ENCODE data around the gene IFNA2. TPM values are rescaled to one million over a fixed set of nuclear protein-coding genes. Genes with fewer than 3 reads are reported as not detected.
A peak's percentile ranks its signal among the peaks of the same experiment; 100 is the strongest.

IFNA2 gene
- total RNA-seq, 3 donors from 2014 or later (not counting 1 experiment from before 2014, with no cell fraction given), result not detected

DNA sequence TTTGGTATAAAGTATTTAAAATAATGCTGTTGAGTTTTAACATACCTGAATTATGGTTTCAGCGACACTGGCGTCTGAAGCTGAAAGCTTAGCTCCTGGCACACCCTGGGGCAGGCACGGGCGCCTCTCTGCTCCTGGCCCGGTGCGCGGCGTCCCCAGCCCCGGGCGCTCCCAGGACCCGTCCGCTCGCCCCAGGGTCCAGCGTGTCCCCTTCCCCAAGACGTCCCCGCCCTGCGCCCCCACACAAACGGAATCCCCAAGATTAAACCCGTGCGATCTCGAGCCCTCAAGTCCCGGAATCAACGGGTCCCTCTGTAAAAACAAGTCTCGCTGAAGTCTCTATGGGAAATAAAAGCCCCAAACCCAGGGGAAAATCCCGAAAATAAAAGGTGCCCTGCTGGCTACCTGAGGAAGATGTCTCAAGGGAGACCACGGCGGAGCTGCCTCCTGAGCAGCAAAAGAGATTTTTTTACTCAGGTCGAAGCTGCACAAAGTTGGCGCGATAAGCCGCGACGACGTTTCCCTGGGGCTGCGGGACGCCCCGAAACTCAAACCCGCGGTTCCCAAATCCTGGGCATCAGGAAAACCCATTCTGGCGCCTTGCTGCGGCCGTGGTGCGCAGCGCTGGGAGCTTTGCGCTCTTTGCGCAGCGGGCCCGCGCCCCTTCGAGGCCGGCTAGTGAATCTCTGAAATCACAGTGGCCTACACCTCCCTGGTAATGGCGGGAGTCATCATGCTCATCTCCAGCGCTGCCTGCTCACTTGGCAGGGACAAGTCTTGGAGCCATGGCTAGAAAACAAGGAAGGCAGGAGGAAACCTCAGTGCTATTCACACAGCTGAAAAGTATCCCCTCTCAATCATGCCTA is 17.4 kb upstream of the IFNA2 start:
- H3K27me3 Mint-ChIP-seq (ENCODE audit: low read depth in 2 of 2), result peaks cover 33 to 77% of the 10 kb centered on the region in 2 donors
- no peak overlapping the region for H3K27ac Mint-ChIP-seq
- Histone ChIP-seq H3K4me1 (ENCODE audit: control insufficient read depth, insufficient read depth, low read length) (peaks cover 7% of the 10 kb centered on the region), H3K27me3 (ENCODE audit: control insufficient read depth, insufficient read depth, low read length) (peaks cover 23% of the 10 kb centered on the region), H3K27ac (ENCODE audit: low read length) (no peak overlapping the region), H3K4me3 (ENCODE audit: low read length) (no peak overlapping the region), H3K9me3 (ENCODE audit: control insufficient read depth, insufficient read depth, low read length) (no peaks in the 10 kb centered on the region), H3K36me3 (ENCODE audit: control insufficient read depth, insufficient read depth, low read length) (no peaks in the 10 kb centered on the region)
- intact Hi-C loops (cut with micrococcal nuclease), result no loop called here
- H3K9me3 Mint-ChIP-seq, result no peaks in the 10 kb centered on the region
- DNase-seq, result peak in 1 of 2 donors; percentile 16
- peaks cover 0 to 5% of the 10 kb centered on the region in 2 donors for H3K4me1 Mint-ChIP-seq
- 4% methylated on average over 53 of the region's 53 CpGs for WGBS (ENCODE audit: insufficient coverage)
- no peak for ATAC-seq
- H3K36me3 Mint-ChIP-seq, result no peaks in the 10 kb centered on the region
- TF ChIP-seq, protein P1, sequence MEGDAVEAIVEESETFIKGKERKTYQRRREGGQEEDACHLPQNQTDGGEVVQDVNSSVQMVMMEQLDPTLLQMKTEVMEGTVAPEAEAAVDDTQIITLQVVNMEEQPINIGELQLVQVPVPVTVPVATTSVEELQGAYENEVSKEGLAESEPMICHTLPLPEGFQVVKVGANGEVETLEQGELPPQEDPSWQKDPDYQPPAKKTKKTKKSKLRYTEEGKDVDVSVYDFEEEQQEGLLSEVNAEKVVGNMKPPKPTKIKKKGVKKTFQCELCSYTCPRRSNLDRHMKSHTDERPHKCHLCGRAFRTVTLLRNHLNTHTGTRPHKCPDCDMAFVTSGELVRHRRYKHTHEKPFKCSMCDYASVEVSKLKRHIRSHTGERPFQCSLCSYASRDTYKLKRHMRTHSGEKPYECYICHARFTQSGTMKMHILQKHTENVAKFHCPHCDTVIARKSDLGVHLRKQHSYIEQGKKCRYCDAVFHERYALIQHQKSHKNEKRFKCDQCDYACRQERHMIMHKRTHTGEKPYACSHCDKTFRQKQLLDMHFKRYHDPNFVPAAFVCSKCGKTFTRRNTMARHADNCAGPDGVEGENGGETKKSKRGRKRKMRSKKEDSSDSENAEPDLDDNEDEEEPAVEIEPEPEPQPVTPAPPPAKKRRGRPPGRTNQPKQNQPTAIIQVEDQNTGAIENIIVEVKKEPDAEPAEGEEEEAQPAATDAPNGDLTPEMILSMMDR (IDR thresholded peaks at IDR 0.05), result no peak
- H3K4me3 Mint-ChIP-seq, result no peak overlapping the region

DNA sequence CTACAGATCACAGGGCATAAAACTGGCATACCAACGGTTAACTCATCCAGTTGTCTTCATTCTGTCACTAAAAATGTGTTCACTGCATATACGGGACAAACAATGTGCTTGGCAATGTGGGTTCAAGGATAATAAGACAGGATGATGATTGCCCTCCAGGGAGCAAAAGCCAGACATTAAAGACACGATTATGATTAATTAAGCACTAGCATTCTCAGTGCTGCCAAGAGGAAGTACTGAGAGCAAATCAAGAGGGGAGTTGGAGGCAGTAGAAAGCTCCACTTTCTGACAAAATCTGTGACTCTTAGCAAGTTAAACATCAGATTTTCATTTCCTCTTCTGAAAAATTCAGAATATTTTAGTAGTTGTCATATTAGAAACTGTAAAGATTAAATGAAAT is 14.8 kb upstream of the IFNA2 start:
- Histone ChIP-seq H3K4me1 (ENCODE audit: control insufficient read depth, insufficient read depth, low read length) (peaks cover 14% of the 10 kb centered on the region), H3K9me3 (ENCODE audit: control insufficient read depth, insufficient read depth, low read length) (no peaks in the 10 kb centered on the region), H3K27ac (ENCODE audit: low read length) (no peak overlapping the region), H3K36me3 (ENCODE audit: control insufficient read depth, insufficient read depth, low read length) (no peaks in the 10 kb centered on the region), H3K27me3 (ENCODE audit: control insufficient read depth, insufficient read depth, low read length) (peaks cover 44% of the 10 kb centered on the region), H3K4me3 (ENCODE audit: low read length) (no peak overlapping the region)
- Mint-ChIP-seq H3K9me3 (no peaks in the 10 kb centered on the region), H3K27ac (no peak overlapping the region), H3K36me3 (no peaks in the 10 kb centered on the region), H3K4me1 (peaks cover 10 to 15% of the 10 kb centered on the region in 2 donors), H3K27me3 (ENCODE audit: low read depth in 2 of 2) (peaks cover 43 to 79% of the 10 kb centered on the region in 2 donors), H3K4me3 (no peak overlapping the region)
- ATAC-seq (no peak), DNase-seq (no peak)
- intact Hi-C loops (cut with micrococcal nuclease), result no loop called here
- TF ChIP-seq, protein P1 (IDR thresholded peaks at IDR 0.05), result no peak
- 34% methylated on average over 3 of the region's 3 CpGs for whole genome bisulfite sequencing (ENCODE audit: insufficient coverage)

GRCh38 chr9:21398955-21399489 is 13.8 kb upstream of the IFNA2 start:
- TF ChIP-seq, protein P1 (IDR thresholded peaks at IDR 0.05), result no peak
- H3K4me1 Mint-ChIP-seq, result peaks cover 10 to 15% of the 10 kb centered on the region in 2 donors
- H3K36me3 ChIP-seq (ENCODE audit: control insufficient read depth, insufficient read depth, low read length), result no peaks in the 10 kb centered on the region
- no peak for ATAC-seq
- intact Hi-C loops (cut with micrococcal nuclease), result no loop called here
- H3K9me3 ChIP-seq (ENCODE audit: control insufficient read depth, insufficient read depth, low read length), result no peaks in the 10 kb centered on the region
- no peak overlapping the region for H3K4me3 Mint-ChIP-seq
- H3K27ac ChIP-seq (ENCODE audit: low read length), result no peak overlapping the region
- peaks cover 14% of the 10 kb centered on the region for H3K4me1 ChIP-seq (ENCODE audit: control insufficient read depth, insufficient read depth, low read length)
- no peak for DNase-seq
- no peak overlapping the region for H3K27ac Mint-ChIP-seq
- no peaks in the 10 kb centered on the region for H3K9me3 Mint-ChIP-seq
- H3K36me3 Mint-ChIP-seq, result no peaks in the 10 kb centered on the region
- peaks cover 46% of the 10 kb centered on the region for H3K27me3 ChIP-seq (ENCODE audit: control insufficient read depth, insufficient read depth, low read length)
- H3K4me3 ChIP-seq (ENCODE audit: low read length), result no peak overlapping the region
- peaks cover 45 to 77% of the 10 kb centered on the region in 2 donors for H3K27me3 Mint-ChIP-seq (ENCODE audit: low read depth in 2 of 2)
- 95% methylated on average over 1 of the region's 5 CpGs for whole genome bisulfite sequencing (ENCODE audit: insufficient coverage)

Data from natural killer cell (primary cell).